AG04449 (cell line): Measurements from ENCODE around the gene COIL.

Experiments used
- CTCF ChIA-PET: fragments of 350-600 bp; formaldehyde crosslinking; extraction: SDS; loops from one replicate; lab custom pipeline; 2021; ENCODE audit warnings: antibody characterized with exemption; lab: Yijun Ruan, JAX
- POLR2A ChIA-PET: fragments of 400-600, 350-600 bp; formaldehyde crosslinking; extraction: SDS; loops from one replicate; lab custom pipeline; 2020; ENCODE audit warnings: antibody characterized with exemption, inconsistent platforms; lab: Yijun Ruan, JAX
- DNase-seq: peaks from one replicate; pipeline ENCODE4 v3.0.0-alpha.2; 2010; ENCODE audit warnings: low read depth, low spot score
- H3K4me3 ChIP-seq: 2 replicates; pipeline ENCODE4 v1.5.1; 2011; ENCODE audit warnings: low read depth, mild to moderate bottlenecking, control low read depth, low read length
- CTCF ChIP-seq: IDR thresholded peaks from one replicate; pipeline ENCODE4 v1.5.1; 2011; ENCODE audit warnings: mild to moderate bottlenecking, moderate library complexity, low read length, control low read depth, inconsistent platforms; ENCODE audit not compliant: insufficient read depth; ENCODE audit errors: missing control alignments

COIL gene

DNA sequence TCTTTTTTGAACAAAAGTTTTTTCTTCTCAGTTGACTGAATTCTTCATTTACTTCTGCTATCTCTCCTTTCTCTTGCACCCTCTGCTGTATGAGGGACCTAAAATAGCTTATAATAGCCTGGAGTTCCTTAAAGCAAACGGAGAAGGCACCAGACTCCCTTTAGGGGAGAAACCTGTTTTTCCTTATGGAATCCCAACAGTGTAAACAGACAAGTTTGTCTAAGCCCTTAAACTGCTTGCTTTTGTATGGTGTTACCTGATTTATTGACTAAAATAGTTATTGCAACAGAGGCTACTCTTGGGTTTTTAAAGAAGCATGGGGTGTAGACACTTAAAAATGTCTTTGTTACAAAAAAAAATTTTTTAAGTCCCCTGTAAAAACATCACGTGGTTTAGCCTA is 34.1 kb downstream of the COIL start:
- ChIA-PET CTCF (interaction anchor here (0.8 to 1.0 kb wide), 2 partner anchors 10 to 107 kb away, joined by 3 to 4 read pairs; no protein-coding TSS in a partner anchor), POLR2A (no interaction called here)
- no peak for TF ChIP-seq CTCF
- H3K4me3 ChIP-seq, result no peak overlapping the region
- no peak for DNase-seq

GRCh38 chr17:56926270-56926669 is 34.6 kb downstream of the COIL start:
- DNase-seq, result no peak
- ChIA-PET CTCF (interaction anchor here (0.8 to 3.6 kb wide), 3 partner anchors 10 to 107 kb away, joined by 3 to 15 read pairs (median 4); no protein-coding TSS in a partner anchor), POLR2A (no interaction called here)
- no peak overlapping the region for H3K4me3 ChIP-seq
- no peak for TF ChIP-seq CTCF

- H3K4me3 ChIP-seq, result no peak overlapping the region
- DNase-seq, result no peak
- CTCF ChIA-PET, result interaction anchor here (1.3 to 3.6 kb wide), 2 partner anchors 11 to 106 kb away, joined by 4 to 15 read pairs; no protein-coding TSS in a partner anchor
- no peak for TF ChIP-seq CTCF
- POLR2A ChIA-PET, result no interaction called here
Measured at GRCh38 chr17:56925088-56925487, 35.8 kb downstream of the COIL start.

GRCh38 chr17:56919717-56920116 is 41.1 kb downstream of the COIL start:
- H3K4me3 ChIP-seq, result no peak overlapping the region
- CTCF ChIA-PET, result interaction anchor here (1.3 kb wide), 1 partner anchor 100 kb away, joined by 3 read pairs; no protein-coding TSS in a partner anchor
- no peak for TF ChIP-seq CTCF
- no peak for DNase-seq
- POLR2A ChIA-PET, result no interaction called here

DNA sequence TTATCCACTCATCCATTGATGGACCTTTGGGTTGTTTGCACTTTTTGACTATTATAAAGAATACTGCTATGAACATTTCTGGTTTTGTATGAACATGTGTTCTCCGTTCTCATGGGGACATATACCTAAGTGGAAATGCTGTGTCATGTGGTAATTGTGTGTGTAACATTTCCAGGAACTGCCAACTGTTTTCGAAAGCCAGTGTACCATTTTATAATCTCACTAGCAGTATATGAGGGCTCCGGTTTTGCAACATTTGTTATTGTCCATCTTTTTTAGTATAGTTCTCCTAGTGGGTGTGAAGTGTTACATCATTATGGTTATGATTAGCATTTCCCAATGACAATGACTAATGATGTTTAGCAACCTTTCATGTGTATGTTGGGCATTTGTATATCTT is 41.9 kb downstream of the COIL start:
- no peak for DNase-seq
- ChIA-PET POLR2A (no interaction called here), CTCF (interaction anchor here (1.3 kb wide), 1 partner anchor 99 kb away, joined by 3 read pairs; no protein-coding TSS in a partner anchor)
- no peak overlapping the region for H3K4me3 ChIP-seq
- no peak for TF ChIP-seq CTCF

DNA sequence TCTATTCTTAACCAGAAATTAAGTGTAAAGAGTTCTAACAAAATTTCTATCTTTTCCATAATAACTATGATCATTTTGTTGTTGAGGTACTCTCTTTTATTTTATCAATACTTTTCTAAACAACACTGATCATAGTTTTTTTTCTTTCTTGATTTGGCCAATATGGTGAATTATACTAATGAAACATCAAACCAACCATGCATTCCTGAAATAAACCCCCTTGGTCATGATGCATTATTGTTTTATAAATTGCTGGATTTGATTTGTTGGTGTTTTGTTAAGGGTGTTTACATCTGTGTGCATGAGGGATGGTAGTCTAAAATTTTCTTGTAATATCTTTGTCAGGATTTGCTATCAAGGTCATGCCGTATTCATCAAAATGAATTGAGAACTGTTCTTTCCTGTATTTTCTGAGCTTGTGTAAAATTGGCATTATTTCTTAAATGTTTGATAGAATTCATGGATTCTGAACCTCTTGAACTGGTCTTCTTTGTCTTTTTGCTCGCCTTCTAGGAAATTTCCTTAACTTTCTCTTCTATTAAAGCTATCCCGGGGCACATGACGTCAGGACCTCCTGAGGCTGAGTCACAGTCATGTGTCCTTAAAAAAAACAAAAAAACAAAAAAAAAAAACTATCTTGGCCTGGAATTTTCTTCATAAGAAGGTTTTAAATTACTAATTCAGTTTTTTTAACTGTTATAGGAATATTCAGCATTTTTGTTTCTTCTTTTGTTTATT is 43.1 kb downstream of the COIL start:
- ChIA-PET POLR2A (no interaction called here), CTCF (no interaction called here)
- no peak for TF ChIP-seq CTCF
- no peak for DNase-seq
- no peak overlapping the region for H3K4me3 ChIP-seq
